ENCODE results near the gene JAGN1.
A peak's percentile ranks its signal among the peaks of the same experiment; 100 is the strongest.
"Not testable (repeated sequence)": the region's sequence is repeated elsewhere in the genome, so short reads cannot be mapped to it uniquely, and the experiment has no call there.

Gene JAGN1

GRCh38 chr3:9918261-9919038 is 28.0 kb downstream of the JAGN1 start:
- DNase-seq, result no peak

- DNase-seq, result no peak
Measured at GRCh38 chr3:9928158-9928557, 37.7 kb downstream of the JAGN1 start.

- DNase-seq, result no peak
Measured at GRCh38 chr3:9930804-9931418, 40.5 kb downstream of the JAGN1 start.

- DNase-seq, result no peak
Measured at GRCh38 chr3:9932535-9932842, 42.1 kb downstream of the JAGN1 start.

- peak; percentile 86 for DNase-seq
Measured at GRCh38 chr3:9932843-9933560, 42.6 kb downstream of the JAGN1 start.

- peak; percentile 97 for DNase-seq
Measured at GRCh38 chr3:9933561-9934234, 43.3 kb downstream of the JAGN1 start, which contains the start of gene CRELD1. CRELD1 (plus strand) TSS chr3:9933834; CDS start chr3:9934439, 605 bp downstream.

- peak; percentile 48 for DNase-seq
Measured at GRCh38 chr3:9934235-9934621, 43.8 kb downstream of the JAGN1 start.

DNA sequence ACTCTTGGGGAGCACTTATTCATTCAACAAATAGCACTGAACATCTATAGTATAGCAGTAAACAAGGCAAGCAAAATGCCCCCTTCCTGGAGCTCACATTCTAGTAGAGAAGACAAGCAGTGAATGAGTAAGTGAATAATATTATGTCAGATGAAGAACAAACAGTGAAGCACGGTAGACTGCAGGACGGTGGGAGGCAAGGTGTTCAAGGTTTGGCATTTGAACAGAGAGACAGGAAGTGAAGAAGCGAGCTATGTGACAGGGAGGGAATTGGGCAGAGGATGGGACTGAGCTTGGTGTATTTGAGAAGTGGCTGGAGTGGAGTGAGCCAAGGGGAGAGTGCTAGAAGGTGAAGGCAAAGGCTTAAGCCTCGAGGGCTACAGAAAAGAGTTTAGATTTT is 44.6 kb downstream of the JAGN1 start:
- DNase-seq, result no peak

GRCh38 chr3:9935966-9936510 is 45.6 kb downstream of the JAGN1 start:
- no peak for DNase-seq

- DNase-seq, result no peak
Measured at GRCh38 chr3:9937486-9938238, 47.3 kb downstream of the JAGN1 start.

DNA sequence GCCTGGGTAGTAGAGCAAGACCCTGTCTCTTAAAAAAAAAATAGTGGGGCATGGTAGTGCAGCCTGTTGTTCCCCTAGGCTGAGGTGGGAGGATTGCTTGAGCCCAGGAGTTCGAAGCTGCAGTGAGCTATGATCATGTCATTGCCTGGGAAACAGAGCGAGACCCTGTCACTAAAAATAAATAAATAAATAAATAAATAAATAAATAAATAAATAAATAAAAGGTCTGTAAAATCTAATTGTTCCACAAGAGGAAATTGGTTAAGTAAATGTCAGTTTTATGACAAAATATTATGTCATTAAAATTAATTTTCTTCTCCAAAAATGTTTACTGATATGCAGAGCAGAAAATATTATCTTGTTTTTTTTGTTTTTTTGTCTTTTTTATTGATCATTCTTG is 48.6 kb downstream of the JAGN1 start:
- DNase-seq, result no peak

DNA sequence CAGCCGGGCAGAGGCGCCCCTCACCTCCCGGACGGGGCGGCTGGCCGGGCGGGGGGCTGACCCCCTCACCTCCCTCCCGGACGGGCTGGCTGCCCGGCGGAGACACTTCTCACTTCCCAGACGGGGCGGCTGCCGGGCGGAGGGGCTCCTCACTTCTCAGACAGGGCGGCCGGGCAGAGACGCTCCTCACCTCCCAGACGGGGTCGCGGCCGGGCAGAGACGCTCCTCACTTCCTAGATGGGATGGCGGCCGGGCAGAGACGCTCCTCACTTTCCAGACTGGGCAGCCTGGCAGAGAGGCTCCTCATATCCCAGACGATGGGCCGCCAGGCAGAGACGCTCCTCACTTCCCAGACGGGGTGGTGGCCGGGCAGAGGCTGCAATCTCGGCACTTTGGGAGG is 49.5 kb downstream of the JAGN1 start:
- DNase-seq, result not testable (repeated sequence)

GRCh38 chr3:9940746-9941145 is 50.3 kb downstream of the JAGN1 start:
- no peak for DNase-seq

- no peak for DNase-seq
Measured at GRCh38 chr3:9942164-9942563, 51.8 kb downstream of the JAGN1 start.

DNA sequence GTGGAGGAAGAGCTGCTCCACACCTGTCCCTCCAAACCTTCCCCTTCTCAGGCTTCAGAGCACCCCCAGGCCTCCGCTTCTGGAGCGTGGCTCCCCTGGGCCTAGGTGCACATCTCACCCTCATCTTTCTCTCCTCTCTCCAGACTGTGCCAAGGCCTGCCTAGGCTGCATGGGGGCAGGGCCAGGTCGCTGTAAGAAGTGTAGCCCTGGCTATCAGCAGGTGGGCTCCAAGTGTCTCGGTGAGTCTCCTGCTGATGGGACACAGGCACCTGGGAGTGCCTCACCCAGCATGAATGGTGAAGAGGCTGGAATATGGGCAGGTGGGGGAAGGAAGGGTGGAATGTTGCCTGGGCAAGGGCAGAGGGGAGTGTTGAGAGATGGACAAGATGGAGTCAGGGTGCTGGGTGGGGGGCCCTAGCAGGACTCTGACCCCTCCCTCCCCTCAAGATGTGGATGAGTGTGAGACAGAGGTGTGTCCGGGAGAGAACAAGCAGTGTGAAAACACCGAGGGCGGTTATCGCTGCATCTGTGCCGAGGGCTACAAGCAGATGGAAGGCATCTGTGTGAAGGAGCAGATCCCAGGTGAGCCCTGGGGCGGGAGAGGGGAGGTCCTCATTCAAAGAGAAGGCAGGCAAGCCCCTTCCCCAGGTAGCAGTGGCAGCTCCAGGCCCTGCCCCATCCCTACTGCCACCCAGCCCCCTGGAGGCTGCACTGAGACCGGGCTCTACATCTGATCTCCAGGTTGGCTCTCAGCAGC is 52.7 kb downstream of the JAGN1 start:
- no peak for DNase-seq

Data from activated CD4-positive, alpha-beta T cell treated with anti-CD3 and anti-CD28 coated beads, Interleukin-2, amount 50 U/mL, for 1 hour (primary cell).